SIG-M5 treated with dmso at 0.1 percent for 504 hours (cell line): ENCODE measurements around the gene AFF1.

Experiments used
- DNase-seq: peaks from one replicate; lab custom pipeline; 2025; ENCODE audit not compliant: unreplicated experiment; lab: John Stamatoyannopoulos, UW

The AFF1 gene

DNA sequence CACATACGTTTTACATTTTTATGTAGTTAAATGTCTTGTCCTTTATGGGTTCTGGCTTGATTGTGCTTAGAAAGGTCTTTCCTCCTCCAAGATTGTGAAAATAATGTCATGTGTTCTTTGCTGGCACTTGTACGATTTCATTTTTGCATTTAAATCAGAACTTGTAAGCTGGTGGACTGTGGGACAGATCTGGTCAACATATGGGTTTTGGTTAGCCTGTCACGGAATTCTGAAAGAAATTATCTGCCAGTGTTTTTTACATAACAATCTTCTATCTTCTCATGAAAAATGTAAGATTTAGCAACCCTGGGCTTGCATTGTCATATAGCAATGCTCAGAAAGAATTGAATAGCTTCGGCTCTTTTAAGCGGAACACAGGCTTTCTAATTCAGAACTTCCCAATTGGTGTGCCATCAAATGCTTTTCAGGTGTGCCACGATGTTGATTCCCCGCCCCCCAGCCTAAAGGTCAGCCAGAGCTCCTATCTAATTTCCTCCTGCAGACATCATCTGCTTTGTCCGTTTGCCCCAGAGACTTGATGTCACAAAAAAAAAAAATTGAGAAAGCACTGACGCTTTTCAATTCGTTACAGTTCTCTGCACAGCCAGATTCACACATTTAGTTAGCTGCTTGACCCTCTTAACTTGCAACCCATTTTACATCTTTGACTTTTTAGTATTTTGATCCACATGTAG, 16.2 kb downstream of the AFF1 start:
- no peak for DNase-seq

DNA sequence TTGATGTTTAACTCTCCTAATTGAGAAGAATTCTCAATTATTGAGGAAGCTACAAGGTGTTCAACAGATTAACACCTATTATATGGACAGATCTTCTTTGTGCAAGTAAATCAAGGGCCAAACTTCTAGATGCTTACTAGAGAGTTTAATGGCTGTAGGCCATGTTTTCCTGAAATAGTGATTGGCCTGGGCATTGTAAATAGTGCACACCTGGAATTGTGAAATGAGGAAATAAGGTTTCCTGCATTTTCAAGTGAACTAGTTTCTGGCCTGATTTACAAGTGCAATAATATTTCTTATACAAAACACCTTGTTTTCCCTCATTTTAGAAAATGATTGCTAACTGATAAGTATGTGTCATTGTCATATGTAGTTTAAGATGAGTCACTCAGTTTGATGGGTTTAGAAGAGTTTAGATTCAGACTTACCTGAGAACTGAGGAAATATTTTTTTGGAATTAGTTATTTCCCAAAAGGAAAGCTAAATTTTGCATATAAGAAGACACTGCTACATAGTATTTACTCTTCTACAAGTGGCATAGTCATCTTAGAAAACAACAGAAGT, 21.2 kb downstream of the AFF1 start:
- no peak for DNase-seq

DNA sequence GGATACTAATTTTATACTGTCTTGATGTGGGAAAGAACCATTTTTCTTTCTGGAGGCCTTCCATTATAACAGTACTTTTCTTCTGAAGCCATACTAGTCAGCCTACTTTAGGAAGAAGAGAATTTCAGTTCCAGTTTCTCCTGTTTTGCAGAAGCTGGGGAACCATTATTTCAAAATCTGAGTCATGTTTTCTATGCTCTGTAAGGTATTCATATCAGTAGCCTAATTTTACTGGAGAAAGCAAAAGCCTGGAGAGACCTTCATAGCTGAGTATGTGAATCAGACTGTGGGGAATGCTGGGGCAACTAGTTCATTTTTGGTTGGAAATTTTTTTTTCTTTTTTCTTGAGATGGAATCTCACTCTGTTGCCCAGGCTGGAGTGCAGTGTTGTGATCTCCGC, 22.4 kb downstream of the AFF1 start:
- peak; percentile 87 for DNase-seq

- no peak for DNase-seq
Measured at GRCh38 chr4:86959588-86960500, 25.0 kb downstream of the AFF1 start.

GRCh38 chr4:86960557-86960961, 25.7 kb downstream of the AFF1 start:
- DNase-seq, result peak; percentile 22

DNA sequence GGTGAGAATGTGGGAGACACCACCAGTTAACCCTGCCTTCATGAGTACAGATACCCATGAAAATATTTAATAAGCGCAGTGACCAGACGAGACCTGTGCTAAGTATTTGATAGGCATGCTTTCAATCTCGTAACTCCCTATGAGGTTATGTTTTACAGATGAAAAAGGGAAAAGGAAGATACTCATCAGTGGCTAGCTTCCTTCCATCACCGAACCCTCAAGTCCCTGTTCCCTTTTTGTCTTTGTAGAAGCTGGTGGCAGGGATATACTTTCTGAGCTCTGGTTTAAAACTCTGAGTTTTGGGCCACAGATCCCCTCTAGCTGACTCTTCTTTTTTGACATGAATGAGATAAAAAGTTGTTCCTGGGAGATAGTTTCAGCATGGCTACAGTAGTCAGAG, 26.3 kb downstream of the AFF1 start:
- peak; percentile 75 for DNase-seq

DNA sequence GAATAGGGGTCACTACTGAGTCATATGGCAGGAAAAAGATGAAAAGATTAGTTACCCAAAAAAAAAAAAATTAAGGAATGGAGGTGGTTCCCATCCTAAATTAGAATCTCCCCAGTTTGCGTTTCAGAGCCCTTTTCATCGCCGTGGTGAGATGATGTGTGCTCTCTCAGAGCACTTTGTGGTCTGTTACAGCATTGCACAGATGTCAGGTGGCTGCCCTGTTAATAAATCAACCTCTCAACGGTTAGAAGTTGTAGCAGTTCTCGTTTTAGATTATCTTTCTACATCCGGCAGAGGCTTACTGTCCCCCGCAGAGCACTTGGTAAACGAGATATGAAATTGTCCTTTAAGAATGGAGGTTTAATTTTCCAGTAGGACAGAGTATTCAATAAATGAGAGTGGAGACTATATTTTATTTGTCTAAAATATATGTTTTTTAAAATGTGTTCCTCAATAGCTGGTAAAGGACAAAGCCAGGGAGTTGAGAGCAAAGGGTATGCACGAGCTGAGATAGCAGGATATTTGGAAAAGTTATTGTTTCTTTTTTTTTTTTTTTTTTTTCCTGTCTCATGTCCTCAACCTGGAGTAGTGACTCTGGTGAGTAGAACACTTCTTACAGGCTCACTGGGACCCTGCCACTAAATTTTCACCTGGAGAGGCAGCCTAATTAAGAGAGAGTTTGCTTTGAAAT, 26.9 kb downstream of the AFF1 start:
- DNase-seq, result peak; percentile 88

DNA sequence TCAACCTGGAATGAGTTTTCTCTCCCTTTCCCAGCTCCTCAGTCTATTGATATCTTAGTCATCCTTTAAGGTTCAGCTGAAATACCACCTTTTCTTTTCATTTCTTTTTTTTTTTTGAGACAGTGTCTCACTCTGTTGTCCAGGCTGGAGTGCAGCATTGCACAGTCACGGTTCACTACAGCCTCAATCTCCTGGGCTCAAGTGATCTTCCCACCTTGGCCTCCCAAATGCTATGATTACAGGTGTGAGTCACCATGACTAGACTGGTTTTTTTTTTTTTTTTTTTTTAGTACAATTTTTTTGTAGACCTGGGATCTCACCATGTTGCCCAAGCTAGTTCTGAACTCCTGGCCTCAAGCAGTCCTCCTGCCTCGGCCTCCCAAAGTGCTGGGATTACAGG, 28.9 kb downstream of the AFF1 start:
- DNase-seq, result no peak

DNA sequence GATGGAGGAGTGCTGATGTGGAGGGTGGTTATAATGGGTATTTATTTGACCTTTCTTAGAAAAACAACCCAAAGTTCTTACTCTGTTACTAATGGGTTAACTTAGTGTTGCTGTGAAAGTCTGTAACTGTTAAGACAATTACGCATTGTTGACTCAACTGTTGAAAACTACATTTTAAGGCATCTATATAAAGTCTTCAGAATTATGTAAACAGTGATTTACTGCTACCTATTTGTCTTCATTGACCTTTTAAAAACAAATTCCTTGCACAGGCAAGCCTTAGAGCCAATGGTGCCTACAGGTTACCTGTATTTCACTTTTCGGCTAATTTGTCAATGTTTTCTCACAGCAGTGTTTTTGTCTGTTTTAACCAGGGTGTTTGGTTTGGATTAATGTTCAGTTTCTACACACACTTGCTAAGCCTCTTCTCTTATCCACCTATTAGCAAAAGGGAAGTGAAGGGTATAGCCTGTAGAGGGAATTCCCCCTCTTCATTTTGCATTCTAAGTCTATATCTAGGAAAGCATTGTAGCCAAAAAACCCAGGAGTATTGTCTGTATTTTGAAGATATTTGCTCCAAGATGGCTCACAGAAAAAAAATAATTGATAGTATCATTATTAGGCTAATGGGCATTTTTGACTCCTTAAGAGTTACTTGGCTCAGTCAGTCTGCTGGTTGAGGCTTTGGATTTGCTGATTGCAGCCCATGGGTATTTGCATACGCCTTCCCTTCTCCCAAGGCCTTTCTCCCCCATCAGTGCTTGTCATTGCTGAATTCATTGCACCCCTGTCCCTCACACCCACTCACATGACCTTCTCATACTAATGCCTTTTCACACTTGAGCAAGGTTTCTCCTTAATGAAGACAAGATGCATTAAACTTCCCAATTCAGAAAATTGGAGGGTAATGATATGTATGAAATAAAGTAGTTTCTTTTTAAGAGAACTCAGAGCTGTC, 30.5 kb downstream of the AFF1 start:
- no peak for DNase-seq

DNA sequence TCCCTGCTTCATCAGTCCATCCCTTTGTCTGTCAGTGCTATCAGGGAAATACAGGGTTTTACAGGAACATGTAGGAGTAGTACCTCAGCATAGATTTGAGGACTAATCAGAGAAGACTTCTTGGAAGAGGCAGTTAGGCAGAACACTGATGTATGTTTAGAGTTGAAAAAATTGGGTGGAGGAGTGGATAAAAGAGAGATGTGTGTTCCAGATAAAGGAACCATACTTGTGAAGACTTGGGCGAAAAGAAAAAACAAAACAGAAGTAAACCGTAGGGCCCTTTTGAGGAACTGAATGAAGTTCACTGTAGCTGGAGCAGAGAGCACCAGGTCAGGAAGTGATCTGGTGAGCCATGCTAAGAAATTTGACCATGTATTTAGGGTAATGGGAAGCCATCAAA, 32.3 kb downstream of the AFF1 start:
- DNase-seq, result peak; percentile 47

DNA sequence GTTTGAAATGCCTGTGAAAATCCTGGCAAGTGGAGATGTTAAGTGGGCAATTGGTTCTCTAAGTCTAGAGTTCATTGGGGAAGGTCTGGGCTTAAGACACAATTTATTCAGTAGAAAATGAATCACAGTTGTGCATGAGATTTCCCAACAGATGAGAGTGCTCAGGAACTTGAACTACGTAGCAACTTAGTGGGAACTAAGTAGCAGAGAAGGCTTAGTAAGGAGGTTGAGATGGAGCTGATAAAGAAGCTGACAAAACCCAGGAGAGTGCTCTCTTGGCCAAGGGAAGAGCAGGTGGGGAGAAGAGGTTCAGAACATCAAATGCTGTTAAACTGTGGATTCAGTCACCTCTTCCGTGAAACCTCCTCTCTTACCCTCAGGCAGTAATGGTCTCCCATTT, 33.0 kb downstream of the AFF1 start:
- DNase-seq, result peak; percentile 31

DNA sequence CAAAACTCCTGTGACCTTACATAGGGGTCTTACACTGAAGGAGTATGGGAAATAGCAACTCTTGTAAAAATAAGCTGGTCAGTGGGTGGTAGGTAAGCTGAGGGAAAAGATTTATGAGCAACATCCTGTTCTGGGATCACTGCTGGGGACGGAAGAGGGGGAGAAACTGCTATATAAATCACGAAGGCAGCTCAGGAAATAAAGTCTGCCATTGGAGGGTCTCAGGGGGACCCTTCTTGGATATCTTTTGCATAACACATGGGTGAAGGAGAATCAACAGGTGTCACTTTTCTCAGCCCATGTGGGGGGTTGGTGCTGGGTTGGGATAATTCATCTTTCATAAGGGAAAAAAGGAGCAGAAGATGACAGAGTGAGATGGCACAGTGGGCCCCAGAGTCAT, 33.7 kb downstream of the AFF1 start:
- DNase-seq, result no peak

DNA sequence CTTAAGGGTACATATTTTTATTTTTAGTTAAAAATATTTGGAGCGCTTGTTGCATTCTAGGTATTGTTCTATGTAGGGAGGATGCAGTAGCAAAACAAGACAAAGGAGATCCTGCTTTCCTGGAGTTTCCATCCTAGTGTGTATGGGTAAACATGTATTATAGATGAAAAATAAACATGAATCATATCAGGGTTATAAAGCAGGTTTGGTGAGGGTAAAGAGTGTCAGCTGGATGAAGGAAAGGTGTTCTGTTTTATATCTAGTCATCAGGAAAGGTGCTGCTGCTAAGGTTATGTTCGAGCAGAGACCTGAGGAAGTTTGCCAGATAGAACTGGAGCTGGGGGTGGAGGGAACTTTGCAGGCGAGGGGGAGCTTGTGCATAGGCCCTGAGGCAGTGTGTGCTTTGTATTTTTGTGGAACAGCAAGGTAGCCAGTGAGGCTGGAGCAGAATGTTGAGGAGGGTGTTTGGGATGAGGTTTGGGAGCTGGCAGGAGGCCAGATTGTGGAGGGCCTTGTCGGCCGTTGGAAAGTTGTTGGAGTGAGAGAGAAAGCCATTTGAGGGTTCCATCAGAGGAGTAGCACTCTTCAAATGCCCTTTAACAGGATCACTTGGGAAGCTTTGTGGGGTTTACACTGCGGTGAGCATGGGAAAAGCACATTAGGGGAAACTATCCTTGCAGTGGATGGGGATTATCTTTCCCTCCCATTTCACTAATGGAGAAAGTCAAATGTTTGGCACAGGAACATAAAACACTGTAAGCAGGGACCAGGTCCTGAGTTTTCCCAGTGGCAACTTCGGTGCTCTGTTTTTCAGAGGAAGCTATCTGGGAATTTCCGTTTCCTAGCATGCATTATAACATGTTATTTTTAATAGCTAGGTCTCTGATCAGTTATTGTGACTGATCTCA, 35.9 kb downstream of the AFF1 start:
- no peak for DNase-seq

- no peak for DNase-seq
Measured at GRCh38 chr4:86971355-86971683, 36.5 kb downstream of the AFF1 start.

DNA sequence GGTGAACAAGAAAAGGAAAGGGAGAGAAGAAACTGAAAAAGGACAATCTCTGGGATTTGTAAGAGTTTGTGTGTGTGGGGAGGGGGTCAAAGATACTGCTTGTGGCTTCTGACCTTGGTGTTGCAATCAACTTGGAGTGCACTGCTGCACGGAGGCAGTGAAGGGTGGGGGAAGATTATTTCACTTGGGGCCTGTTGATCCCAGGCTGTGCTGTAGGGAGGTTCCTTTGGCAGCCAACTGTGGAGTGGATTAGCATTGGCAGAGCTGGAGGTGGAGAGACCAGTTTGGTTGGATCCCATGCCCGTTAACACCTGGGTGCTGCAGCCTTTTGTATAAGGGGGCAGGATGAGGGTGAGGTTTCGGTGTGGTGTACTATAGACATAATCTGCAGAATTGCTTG, 38.2 kb downstream of the AFF1 start:
- peak; percentile 79 for DNase-seq

DNA sequence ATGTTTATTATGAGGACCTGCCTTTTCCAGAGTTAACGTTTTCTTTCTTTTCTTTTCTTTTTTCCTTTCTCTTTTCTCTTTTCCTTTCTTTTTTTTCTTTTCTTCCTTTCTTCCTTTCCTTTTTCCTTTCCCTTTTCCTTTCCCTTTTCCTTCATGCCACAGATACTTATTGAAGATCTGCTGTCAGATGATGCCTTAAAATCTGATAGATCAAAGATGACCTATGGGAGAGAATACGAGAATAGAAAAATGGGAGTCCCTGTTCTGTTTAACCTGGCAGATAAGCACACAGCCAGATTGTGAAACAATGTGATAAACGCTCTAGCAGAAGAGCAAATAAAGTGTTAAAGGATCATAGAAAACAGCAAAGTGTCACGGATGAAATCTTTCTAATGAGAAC, 38.9 kb downstream of the AFF1 start:
- no peak for DNase-seq

DNA sequence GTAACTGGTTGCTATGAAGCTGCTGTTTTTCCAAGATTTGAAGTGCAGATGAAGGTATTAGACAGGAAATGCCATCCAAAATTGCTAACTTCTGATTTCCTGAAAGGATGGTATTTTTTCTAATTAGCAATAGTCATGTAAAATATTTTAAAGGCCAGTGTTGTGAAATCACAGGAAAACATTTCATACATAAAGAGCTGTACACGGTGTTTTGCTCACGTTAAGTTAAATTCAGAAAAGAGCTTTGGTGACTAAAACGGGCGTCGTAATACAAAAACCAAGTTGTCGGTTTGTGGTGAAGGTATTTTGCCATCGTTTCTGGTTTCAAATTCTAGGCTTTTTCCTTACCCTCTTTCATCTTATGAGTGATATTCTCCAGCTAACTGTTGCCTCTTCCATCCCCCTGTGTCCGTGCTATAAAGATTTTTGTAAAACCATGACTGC, 39.8 kb downstream of the AFF1 start:
- peak; percentile 78 for DNase-seq

GRCh38 chr4:86975927-86976326, 41.1 kb downstream of the AFF1 start:
- peak; percentile 20 for DNase-seq

GRCh38 chr4:86976801-86977485, 42.1 kb downstream of the AFF1 start:
- no peak for DNase-seq
